Loucy (cell line): ENCODE data around the gene CDPF1.

Experiments used
- H2AFZ ChIP-seq: fragments of 200-600 bp; sonication (generic); 2 replicates; pipeline ENCODE4 v1.6.0; 2016; ENCODE audit warnings: antibody characterized with exemption, mild to moderate bottlenecking, low read length, moderate library complexity
- H3F3A ChIP-seq: fragments of 200-600 bp; 2 replicates; pipeline ENCODE4 v1.6.0; 2016; ENCODE audit warnings: antibody characterized with exemption, low read depth, mild to moderate bottlenecking
- H3K27me3 ChIP-seq: fragments of 200-600 bp; sonication (generic); 2 replicates; pipeline ENCODE4 v1.6.1; 2014; ENCODE audit warnings: low read length, mild to moderate bottlenecking; ENCODE audit not compliant: insufficient read depth, poor library complexity, severe bottlenecking
- H3K36me3 ChIP-seq: fragments of 200-600 bp; sonication (generic); 2 replicates; pipeline ENCODE4 v1.6.1; 2016; ENCODE audit warnings: low read length; ENCODE audit not compliant: insufficient read depth
- H3K4me1 ChIP-seq: fragments of 200-600 bp; sonication (generic); 2 replicates; pipeline ENCODE4 v1.5.1; 2014; ENCODE audit warnings: low read length, mild to moderate bottlenecking; ENCODE audit not compliant: insufficient read depth, poor library complexity, severe bottlenecking
- H3K4me2 ChIP-seq: fragments of 200-600 bp; sonication (generic); 2 replicates; pipeline ENCODE4 v1.6.0; 2014; ENCODE audit warnings: antibody characterized with exemption, low read length, low read depth, mild to moderate bottlenecking; ENCODE audit not compliant: poor library complexity, severe bottlenecking
- H3K4me3 ChIP-seq: fragments of 200-600 bp; sonication (generic); 2 replicates; pipeline ENCODE4 v1.5.1; 2014; ENCODE audit warnings: low read length, mild to moderate bottlenecking, mixed read lengths; ENCODE audit not compliant: poor library complexity, severe bottlenecking
- H3K79me2 ChIP-seq: fragments of 200-600 bp; sonication (generic); 2 replicates; pipeline ENCODE4 v1.6.1; 2014; ENCODE audit warnings: low read length; ENCODE audit not compliant: insufficient read depth
- H3K9ac ChIP-seq: fragments of 200-600 bp; sonication (generic); 2 replicates; pipeline ENCODE4 v1.6.0; 2014; ENCODE audit warnings: mild to moderate bottlenecking, low read depth, low read length, moderate library complexity; ENCODE audit not compliant: poor library complexity, severe bottlenecking
- H3K9me2 ChIP-seq: fragments of 200-600 bp; sonication (generic); replicated peaks from 2 replicates; pipeline ENCODE4 v1.6.1; 2016; ENCODE audit warnings: low read depth, low read length, mixed read lengths
- H3K9me3 ChIP-seq: fragments of 200-600 bp; sonication (generic); 2 replicates; pipeline ENCODE4 v1.6.1; 2014; ENCODE audit warnings: mild to moderate bottlenecking, antibody characterized with exemption, low read length, low read depth; ENCODE audit not compliant: insufficient read depth
- H4K20me1 ChIP-seq: fragments of 200-600 bp; sonication (generic); 2 replicates; pipeline ENCODE4 v1.6.0; 2014; ENCODE audit warnings: antibody characterized with exemption, low read length, mild to moderate bottlenecking; ENCODE audit not compliant: insufficient read depth, poor library complexity, severe bottlenecking
- EZH2phosphoT487 ChIP-seq: fragments of 200-600 bp; IDR thresholded peaks from 2 replicates; pipeline ENCODE4 v1.6.1; 2018; ENCODE audit warnings: antibody characterized with exemption, mild to moderate bottlenecking, moderate library complexity, borderline replicate concordance
- TF ChIP-seq, protein P1 (sequence below): fragments of 200-600 bp; sonication (generic); conservative IDR thresholded peaks from 2 replicates; pipeline ENCODE4 v1.5.1; 2014; ENCODE audit warnings: mild to moderate bottlenecking, antibody characterized with exemption, low read length

The CDPF1 gene

DNA sequence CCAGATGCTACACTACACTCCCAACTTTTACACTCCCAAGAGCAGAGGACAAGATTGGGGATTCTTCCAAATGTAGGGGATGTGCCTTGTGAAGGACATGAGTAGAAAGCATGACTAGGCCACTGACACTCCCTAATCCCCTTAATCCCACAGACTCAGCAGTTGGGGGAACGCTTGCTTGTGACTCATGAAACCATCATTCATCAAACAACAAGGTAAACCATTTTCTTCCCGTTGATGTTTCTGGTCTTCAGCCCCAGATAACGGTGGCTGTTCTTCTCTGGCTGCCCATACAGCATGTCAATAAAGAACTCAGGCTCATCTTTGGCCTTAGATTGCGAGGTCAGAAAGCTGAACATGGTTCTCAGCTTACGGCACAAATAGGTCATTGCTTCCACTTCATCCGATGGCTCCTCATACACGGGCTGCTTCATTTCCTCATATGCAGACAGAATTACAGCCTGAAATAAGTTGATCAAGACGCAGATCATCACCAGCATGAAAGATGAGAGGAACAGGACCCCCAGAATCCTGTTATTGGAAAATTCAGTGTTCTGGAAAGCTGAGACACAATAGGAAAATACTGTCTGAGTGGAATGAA lies 6.4 kb upstream of the CDPF1 start:
- Histone ChIP-seq H2AFZ (no peak overlapping the region), H3K4me3 (no peak overlapping the region), H3K79me2 (peaks cover 23% of the 10 kb centered on the region), H3K9ac (no peak overlapping the region), H3K9me3 (no peaks in the 10 kb centered on the region), H3K27me3 (no peaks in the 10 kb centered on the region), H3K4me1 (peaks cover 34% of the 10 kb centered on the region), H3K4me2 (no peak overlapping the region), H3F3A (no peaks in the 10 kb centered on the region), H3K9me2 (no peaks in the 10 kb centered on the region), H3K36me3 (no peaks in the 10 kb centered on the region), H4K20me1 (no peaks in the 10 kb centered on the region)
- no peak for TF ChIP-seq EZH2phosphoT487
- TF ChIP-seq, protein P1, sequence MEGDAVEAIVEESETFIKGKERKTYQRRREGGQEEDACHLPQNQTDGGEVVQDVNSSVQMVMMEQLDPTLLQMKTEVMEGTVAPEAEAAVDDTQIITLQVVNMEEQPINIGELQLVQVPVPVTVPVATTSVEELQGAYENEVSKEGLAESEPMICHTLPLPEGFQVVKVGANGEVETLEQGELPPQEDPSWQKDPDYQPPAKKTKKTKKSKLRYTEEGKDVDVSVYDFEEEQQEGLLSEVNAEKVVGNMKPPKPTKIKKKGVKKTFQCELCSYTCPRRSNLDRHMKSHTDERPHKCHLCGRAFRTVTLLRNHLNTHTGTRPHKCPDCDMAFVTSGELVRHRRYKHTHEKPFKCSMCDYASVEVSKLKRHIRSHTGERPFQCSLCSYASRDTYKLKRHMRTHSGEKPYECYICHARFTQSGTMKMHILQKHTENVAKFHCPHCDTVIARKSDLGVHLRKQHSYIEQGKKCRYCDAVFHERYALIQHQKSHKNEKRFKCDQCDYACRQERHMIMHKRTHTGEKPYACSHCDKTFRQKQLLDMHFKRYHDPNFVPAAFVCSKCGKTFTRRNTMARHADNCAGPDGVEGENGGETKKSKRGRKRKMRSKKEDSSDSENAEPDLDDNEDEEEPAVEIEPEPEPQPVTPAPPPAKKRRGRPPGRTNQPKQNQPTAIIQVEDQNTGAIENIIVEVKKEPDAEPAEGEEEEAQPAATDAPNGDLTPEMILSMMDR: no peak

DNA sequence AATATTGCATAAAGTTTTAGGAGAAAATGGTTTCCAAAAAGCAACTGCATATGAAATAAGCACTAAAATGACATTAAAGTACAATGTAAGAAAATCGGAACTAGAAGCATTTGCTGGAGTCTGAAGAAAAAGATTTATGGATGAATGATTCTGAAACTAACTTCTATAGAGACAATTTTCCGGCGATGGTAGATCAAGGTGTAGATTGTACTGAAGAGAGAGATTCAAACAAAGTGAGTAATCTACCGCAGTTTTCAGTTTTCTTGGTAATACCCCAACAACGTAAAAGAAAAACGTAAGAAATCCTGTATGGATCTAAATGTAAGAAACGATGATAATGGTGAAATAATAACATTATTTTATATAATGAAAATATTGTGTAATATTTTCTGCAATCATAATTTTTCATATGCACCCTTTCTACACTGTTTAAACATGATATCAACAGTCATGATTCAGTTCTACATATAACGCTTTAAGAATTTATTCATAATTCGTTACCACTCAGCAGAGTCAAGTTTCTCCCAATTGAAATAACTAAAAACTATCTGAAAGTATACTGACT lies 1.8 kb upstream of the CDPF1 start:
- Histone ChIP-seq H3K9me3 (no peaks in the 10 kb centered on the region), H2AFZ (no peak overlapping the region), H3K9ac (peak overlapping the region; percentile 95), H3K4me3 (peak overlapping the region; percentile 84), H3F3A (no peaks in the 10 kb centered on the region), H3K27me3 (no peaks in the 10 kb centered on the region), H3K4me2 (peak overlapping the region; percentile 86), H3K4me1 (peaks cover 55% of the 10 kb centered on the region), H3K9me2 (no peaks in the 10 kb centered on the region), H3K36me3 (no peaks in the 10 kb centered on the region), H4K20me1 (no peaks in the 10 kb centered on the region), H3K79me2 (peaks cover 59% of the 10 kb centered on the region)
- TF ChIP-seq, protein P1: no peak
- no peak for TF ChIP-seq EZH2phosphoT487

DNA sequence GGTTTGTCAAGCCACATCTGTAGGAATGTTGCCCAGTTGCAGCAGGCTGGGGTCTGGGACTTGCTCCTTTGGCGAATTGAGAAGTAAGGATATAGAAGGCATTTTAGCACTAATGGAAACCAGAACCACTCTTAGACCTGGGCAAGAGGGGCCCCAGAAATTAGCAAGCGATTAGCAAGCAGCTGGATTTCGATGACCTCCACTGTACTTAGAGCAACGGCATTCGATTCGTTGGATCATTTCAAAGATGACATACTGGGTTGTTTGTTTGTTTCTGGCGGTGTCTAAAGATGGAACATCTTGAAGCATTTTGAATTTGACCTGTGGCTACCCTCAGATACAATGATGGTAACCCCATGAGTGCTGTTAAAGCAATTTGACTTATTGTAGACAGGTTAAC lies 1.2 kb upstream of the CDPF1 start:
- no peak overlapping the region for H2AFZ ChIP-seq
- H3K27me3 ChIP-seq: no peaks in the 10 kb centered on the region
- H4K20me1 ChIP-seq: no peaks in the 10 kb centered on the region
- peak overlapping the region; percentile 95 for H3K9ac ChIP-seq
- H3K4me3 ChIP-seq: peak overlapping the region; percentile 84
- no peaks in the 10 kb centered on the region for H3F3A ChIP-seq
- TF ChIP-seq, protein P1: no peak
- no peak for TF ChIP-seq EZH2phosphoT487
- H3K79me2 ChIP-seq: peaks cover 66% of the 10 kb centered on the region
- H3K36me3 ChIP-seq: no peaks in the 10 kb centered on the region
- no peaks in the 10 kb centered on the region for H3K9me3 ChIP-seq
- no peaks in the 10 kb centered on the region for H3K9me2 ChIP-seq
- peak overlapping the region; percentile 86 for H3K4me2 ChIP-seq
- peaks cover 61% of the 10 kb centered on the region for H3K4me1 ChIP-seq
